Fibroblast of lung (primary cell): Measurements from ENCODE around the gene HGS. TPM values are rescaled to one million over a fixed set of nuclear protein-coding genes. Genes with fewer than 3 reads are reported as not detected.

Source experiments
- DNase-seq, 2 donors: peaks; one replicate each; pipeline versions ENCODE4 v3.0.0 to v3.0.0-alpha.2; 2010; ENCODE audit warnings: low read depth in 2 of 2
- H2AFZ ChIP-seq: 2 replicates; pipeline ENCODE4 v1.5.1; 2012; ENCODE audit warnings: low read length, control low read depth, inconsistent platforms
- H3K27ac ChIP-seq: 2 replicates; pipeline ENCODE4 v1.5.1; 2011; ENCODE audit warnings: low read length, control low read depth; ENCODE audit not compliant: insufficient read depth
- H3K27me3 ChIP-seq: 2 replicates; pipeline ENCODE4 v1.5.1; 2011; ENCODE audit warnings: mild to moderate bottlenecking, low read length; ENCODE audit not compliant: control insufficient read depth, insufficient read depth
- H3K36me3 ChIP-seq: 2 replicates; pipeline ENCODE4 v1.5.1; 2011; ENCODE audit warnings: low read length; ENCODE audit not compliant: control insufficient read depth, insufficient read depth
- H3K4me1 ChIP-seq: 2 replicates; pipeline ENCODE4 v1.5.1; 2011; ENCODE audit warnings: low read length; ENCODE audit not compliant: control insufficient read depth, insufficient read depth; ENCODE audit errors: extremely low read depth
- H3K4me2 ChIP-seq: 2 replicates; pipeline ENCODE4 v1.5.1; 2011; ENCODE audit warnings: low read length, control low read depth; ENCODE audit not compliant: insufficient read depth; ENCODE audit errors: extremely low read depth
- H3K4me3 ChIP-seq, 4 experiments: fragments of 200-600 bp in 1 of 4; sonication (generic) in 1 of 4; replicated peaks in 1 of 4; 2 replicates each; pipeline ENCODE4 v1.5.1; 2011 to 2016; ENCODE audit warnings: low read length in 4 of 4, low read depth in 3 of 4, mild to moderate bottlenecking in 3 of 4, control low read depth in 2 of 4, inconsistent platforms in 1 of 4, mixed read lengths in 1 of 4; ENCODE audit not compliant: insufficient read depth in 1 of 4; ENCODE audit errors: control extremely low read depth in 1 of 4
- H3K79me2 ChIP-seq: 2 replicates; pipeline ENCODE4 v1.5.1; 2012; ENCODE audit warnings: mild to moderate bottlenecking, low read length, inconsistent platforms; ENCODE audit not compliant: control insufficient read depth, insufficient read depth
- H3K9ac ChIP-seq: 2 replicates; pipeline ENCODE4 v1.5.1; 2011; ENCODE audit warnings: mild to moderate bottlenecking, low read length, control low read depth; ENCODE audit not compliant: insufficient read depth
- H3K9me3 ChIP-seq: 2 replicates; pipeline ENCODE4 v1.5.1; 2012; ENCODE audit warnings: low read depth, low read length; ENCODE audit not compliant: control insufficient read depth, insufficient read depth
- H4K20me1 ChIP-seq: 2 replicates; pipeline ENCODE4 v1.5.1; 2011; ENCODE audit warnings: low read length; ENCODE audit not compliant: control insufficient read depth, insufficient read depth; ENCODE audit errors: extremely low read depth
- EZH2 ChIP-seq: IDR thresholded peaks from 2 replicates; pipeline ENCODE4 v1.5.1; 2012; ENCODE audit warnings: low read length, control low read depth, mild to moderate bottlenecking; ENCODE audit errors: missing control alignments
- polyA plus RNA-seq, 2 donors: library from polyadenylated mRNA; depleted of rRNA in 1 of 2; stranded (reverse) in 1 of 2; unstranded in 1 of 2; fragments of >200 nt; gene quantifications; 2 replicates each; pipeline ENCODE4 v1.2.1, GENCODE V29; 2011 to 2012; ENCODE audit warnings: missing spikeins in 1 of 2
- total RNA-seq: library from RNA; depleted of rRNA; stranded (reverse); fragments of >200 nt; gene quantifications from 2 replicates; pipeline ENCODE4 v1.2.1, GENCODE V29; 2014
- TF ChIP-seq, protein P1 (sequence below), 2 donors: IDR thresholded peaks in 1 of 2; conservative IDR thresholded peaks in 1 of 2; 1 replicate in 1 of 2; 2 replicates in 1 of 2; pipeline ENCODE4 v1.5.1; 2011 to 2012; ENCODE audit warnings: low read length in 2 of 2, control low read depth in 1 of 2, inconsistent platforms in 1 of 2, low read depth in 1 of 2, mild to moderate bottlenecking in 1 of 2

Gene HGS
- total and polyA plus RNA-seq, 2 donors (not counting 1 experiment from before 2014, with no cell fraction given) = 43.1 to 65.7 TPM

DNA sequence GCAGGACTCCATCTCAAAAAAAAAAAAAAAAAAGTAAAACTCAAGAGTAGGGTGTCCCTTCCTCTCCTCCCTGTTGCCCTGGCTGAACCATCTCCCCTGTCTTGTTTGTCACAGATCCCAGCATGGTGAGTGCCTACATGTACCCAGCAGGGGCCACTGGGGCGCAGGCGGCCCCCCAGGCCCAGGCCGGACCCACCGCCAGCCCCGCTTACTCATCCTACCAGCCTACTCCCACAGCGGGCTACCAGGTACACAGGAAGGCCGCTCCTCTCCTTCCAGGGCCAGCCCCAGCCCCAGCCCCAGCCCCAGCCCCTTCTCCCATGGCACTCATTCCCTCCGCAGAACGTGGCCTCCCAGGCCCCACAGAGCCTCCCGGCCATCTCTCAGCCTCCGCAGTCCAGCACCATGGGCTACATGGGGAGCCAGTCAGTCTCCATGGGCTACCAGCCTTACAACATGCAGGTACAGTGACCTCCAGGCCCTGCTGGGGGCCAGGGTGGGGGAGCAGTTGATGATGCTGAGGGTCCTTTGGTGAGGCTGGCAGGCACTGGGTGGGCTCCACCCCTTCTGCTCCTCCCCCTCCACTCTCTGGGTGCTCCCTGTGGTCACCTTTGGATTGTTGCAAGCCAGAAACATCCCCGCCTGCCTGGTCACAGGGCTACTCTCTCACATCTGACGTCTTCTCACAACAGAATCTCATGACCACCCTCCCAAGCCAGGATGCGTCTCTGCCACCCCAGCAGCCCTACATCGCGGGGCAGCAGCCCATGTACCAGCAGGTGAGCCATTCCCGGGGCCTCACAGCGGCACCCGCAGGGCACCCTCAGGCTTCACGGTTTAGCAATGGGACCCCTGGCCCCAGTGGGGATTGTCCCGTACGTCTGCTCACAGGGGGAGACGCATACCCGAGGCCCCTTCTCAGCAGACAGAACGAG, 16.8 kb downstream of the HGS start:
- no peaks in the 10 kb centered on the region for H4K20me1 ChIP-seq
- no peak overlapping the region for H3K4me2 ChIP-seq
- no peaks in the 10 kb centered on the region for H3K27me3 ChIP-seq
- H2AFZ ChIP-seq = no peak overlapping the region
- H3K4me1 ChIP-seq = peaks cover 17% of the 10 kb centered on the region
- TF ChIP-seq EZH2 = no peak
- TF ChIP-seq, protein P1, sequence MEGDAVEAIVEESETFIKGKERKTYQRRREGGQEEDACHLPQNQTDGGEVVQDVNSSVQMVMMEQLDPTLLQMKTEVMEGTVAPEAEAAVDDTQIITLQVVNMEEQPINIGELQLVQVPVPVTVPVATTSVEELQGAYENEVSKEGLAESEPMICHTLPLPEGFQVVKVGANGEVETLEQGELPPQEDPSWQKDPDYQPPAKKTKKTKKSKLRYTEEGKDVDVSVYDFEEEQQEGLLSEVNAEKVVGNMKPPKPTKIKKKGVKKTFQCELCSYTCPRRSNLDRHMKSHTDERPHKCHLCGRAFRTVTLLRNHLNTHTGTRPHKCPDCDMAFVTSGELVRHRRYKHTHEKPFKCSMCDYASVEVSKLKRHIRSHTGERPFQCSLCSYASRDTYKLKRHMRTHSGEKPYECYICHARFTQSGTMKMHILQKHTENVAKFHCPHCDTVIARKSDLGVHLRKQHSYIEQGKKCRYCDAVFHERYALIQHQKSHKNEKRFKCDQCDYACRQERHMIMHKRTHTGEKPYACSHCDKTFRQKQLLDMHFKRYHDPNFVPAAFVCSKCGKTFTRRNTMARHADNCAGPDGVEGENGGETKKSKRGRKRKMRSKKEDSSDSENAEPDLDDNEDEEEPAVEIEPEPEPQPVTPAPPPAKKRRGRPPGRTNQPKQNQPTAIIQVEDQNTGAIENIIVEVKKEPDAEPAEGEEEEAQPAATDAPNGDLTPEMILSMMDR (conservative IDR thresholded peaks at IDR 0.05 in 1 of 2, IDR thresholded peaks at IDR 0.05 in 1 of 2; ENCODE audit: low read depth in 1 of 2, low read length in 2 of 2) = no peak
- peaks cover 37% of the 10 kb centered on the region for H3K36me3 ChIP-seq
- H3K9me3 ChIP-seq = no peaks in the 10 kb centered on the region
- no peak for DNase-seq
- H3K9ac ChIP-seq = no peak overlapping the region
- H3K79me2 ChIP-seq = peaks cover 59% of the 10 kb centered on the region
- H3K27ac ChIP-seq = peak overlapping the region; percentile 61
- H3K4me3 ChIP-seq = no peak overlapping the region

DNA sequence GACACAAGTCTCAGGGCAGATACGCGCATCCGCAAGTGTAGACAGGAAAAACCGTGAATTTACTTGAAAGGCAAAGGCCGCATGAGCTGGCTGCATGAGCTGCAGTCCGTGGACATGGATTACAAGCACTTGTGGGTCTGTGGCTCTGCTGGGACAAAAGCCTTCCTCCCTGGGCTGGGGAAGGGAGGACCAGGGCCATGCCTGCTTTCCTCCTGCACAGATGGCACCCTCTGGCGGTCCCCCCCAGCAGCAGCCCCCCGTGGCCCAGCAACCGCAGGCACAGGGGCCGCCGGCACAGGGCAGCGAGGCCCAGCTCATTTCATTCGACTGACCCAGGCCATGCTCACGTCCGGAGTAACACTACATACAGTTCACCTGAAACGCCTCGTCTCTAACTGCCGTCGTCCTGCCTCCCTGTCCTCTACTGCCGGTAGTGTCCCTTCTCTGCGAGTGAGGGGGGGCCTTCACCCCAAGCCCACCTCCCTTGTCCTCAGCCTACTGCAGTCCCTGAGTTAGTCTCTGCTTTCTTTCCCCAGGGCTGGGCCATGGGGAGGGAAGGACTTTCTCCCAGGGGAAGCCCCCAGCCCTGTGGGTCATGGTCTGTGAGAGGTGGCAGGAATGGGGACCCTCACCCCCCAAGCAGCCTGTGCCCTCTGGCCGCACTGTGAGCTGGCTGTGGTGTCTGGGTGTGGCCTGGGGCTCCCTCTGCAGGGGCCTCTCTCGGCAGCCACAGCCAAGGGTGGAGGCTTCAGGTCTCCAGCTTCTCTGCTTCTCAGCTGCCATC, 17.7 kb downstream of the HGS start:
- peak overlapping the region; percentile 80 to 89 (median 86) for H3K4me3 ChIP-seq
- peak overlapping the region; percentile 98 for H3K4me2 ChIP-seq
- H3K4me1 ChIP-seq = peaks cover 17% of the 10 kb centered on the region
- H2AFZ ChIP-seq = no peak overlapping the region
- H3K9me3 ChIP-seq = no peaks in the 10 kb centered on the region
- H3K9ac ChIP-seq = peak overlapping the region; percentile 13
- H3K27ac ChIP-seq = peak overlapping the region; percentile 61
- no peaks in the 10 kb centered on the region for H4K20me1 ChIP-seq
- no peak for DNase-seq
- TF ChIP-seq, protein P1 (conservative IDR thresholded peaks at IDR 0.05 in 1 of 2, IDR thresholded peaks at IDR 0.05 in 1 of 2; ENCODE audit: low read depth in 1 of 2, low read length in 2 of 2) = no peak
- no peak for TF ChIP-seq EZH2
- no peaks in the 10 kb centered on the region for H3K27me3 ChIP-seq
- peaks cover 59% of the 10 kb centered on the region for H3K79me2 ChIP-seq
- peaks cover 37% of the 10 kb centered on the region for H3K36me3 ChIP-seq
